IMR-90 (cell line): Measurements from ENCODE around the gene B3GAT1. TPM values are rescaled to one million over a fixed set of nuclear protein-coding genes. Genes with fewer than 3 reads are reported as not detected.

Source experiments
- ATAC-seq: fragments of 200-7000 bp; cut with Tn5 transposase; 2 replicates; pipeline ENCODE4 v1.9.1; 2020; ENCODE audit warnings: low read depth, mild to moderate bottlenecking, moderate library complexity
- BruUV-seq: library from RNA; stranded (reverse); fragments of 400-500 nt; replicated peaks from 2 replicates; lab custom pipeline; 2021; lab: Mats Ljungman, UMichigan
- CTCF ChIA-PET: fragments of 300-600 bp; formaldehyde crosslinking; extraction: SDS; loops from one replicate; lab custom pipeline; 2021; ENCODE audit warnings: antibody characterized with exemption; lab: Yijun Ruan, JAX
- POLR2A ChIA-PET: fragments of 300-600 bp; sonication (Branson Sonifier 250); formaldehyde crosslinking; loops from one replicate; lab custom pipeline; 2022; ENCODE audit warnings: antibody characterized with exemption; ENCODE audit not compliant: unreplicated experiment; lab: Charles Lee
- DNase-seq: peaks from one replicate; pipeline ENCODE4 v3.0.0; 2013
- H2AFZ ChIP-seq: replicated peaks from 2 replicates; pipeline ENCODE3; 2013; ENCODE audit warnings: low read length, mild to moderate bottlenecking; ENCODE audit not compliant: poor library complexity
- H2AK5ac ChIP-seq: 2 replicates; pipeline ENCODE4 v1.6.1; 2013; ENCODE audit warnings: low read depth, low read length, inconsistent platforms
- H2AK9ac ChIP-seq: replicated peaks from 2 replicates; pipeline ENCODE3; 2013; ENCODE audit warnings: mild to moderate bottlenecking, low read depth, low read length, moderate library complexity; ENCODE audit not compliant: poor library complexity
- H2BK120ac ChIP-seq: 2 replicates; pipeline ENCODE4 v1.6.1; 2013; ENCODE audit warnings: low read depth, low read length, inconsistent platforms
- H2BK15ac ChIP-seq: 3 replicates; pipeline ENCODE4 v1.6.1; 2013; ENCODE audit warnings: low read depth, low read length, inconsistent platforms
- H2BK20ac ChIP-seq: 2 replicates; pipeline ENCODE4 v1.6.1; 2013; ENCODE audit warnings: low read depth, mild to moderate bottlenecking, inconsistent platforms, low read length, moderate library complexity
- H2BK5ac ChIP-seq: 2 replicates; pipeline ENCODE4 v1.6.1; 2013; ENCODE audit warnings: mild to moderate bottlenecking, low read depth, low read length, inconsistent platforms; ENCODE audit not compliant: poor library complexity, severe bottlenecking
- H3K14ac ChIP-seq: replicated peaks from 2 replicates; pipeline ENCODE4 v1.6.1; 2013; ENCODE audit warnings: low read depth, low read length, inconsistent platforms
- H3K18ac ChIP-seq: 2 replicates; pipeline ENCODE4 v1.6.1; 2013; ENCODE audit warnings: low read depth, low read length, control low read depth
- H3K23ac ChIP-seq: 2 replicates; pipeline ENCODE4 v1.6.1; 2013; ENCODE audit warnings: low read depth, low read length, inconsistent platforms
- H3K27ac ChIP-seq: 2 replicates; pipeline ENCODE4 v1.5.1; 2013; ENCODE audit warnings: mild to moderate bottlenecking, control low read depth, low read length; ENCODE audit not compliant: insufficient read depth
- H3K27me3 ChIP-seq: 2 replicates; pipeline ENCODE4 v1.6.1; 2013; ENCODE audit warnings: low read length; ENCODE audit not compliant: control insufficient read depth, insufficient read depth
- H3K36me3 ChIP-seq: 2 replicates; pipeline ENCODE4 v1.6.1; 2013; ENCODE audit warnings: low read length, mixed read lengths; ENCODE audit not compliant: control insufficient read depth, insufficient read depth
- H3K4ac ChIP-seq: 2 replicates; pipeline ENCODE4 v1.6.1; 2013; ENCODE audit warnings: low read depth, low read length, inconsistent platforms
- H3K4me1 ChIP-seq: 2 replicates; pipeline ENCODE4 v1.6.1; 2013; ENCODE audit warnings: low read length, mixed read lengths; ENCODE audit not compliant: control insufficient read depth, insufficient read depth
- H3K4me2 ChIP-seq: 2 replicates; pipeline ENCODE4 v1.6.1; 2013; ENCODE audit warnings: low read depth, mild to moderate bottlenecking, control low read depth, low read length, moderate library complexity
- H3K4me3 ChIP-seq: 2 replicates; pipeline ENCODE4 v1.5.1; 2013; ENCODE audit warnings: low read depth, mild to moderate bottlenecking, control low read depth, low read length, moderate library complexity; ENCODE audit not compliant: insufficient read depth
- H3K56ac ChIP-seq: 2 replicates; pipeline ENCODE4 v1.6.1; 2013; ENCODE audit warnings: low read length, inconsistent platforms; ENCODE audit not compliant: insufficient read depth; ENCODE audit errors: extremely low read depth
- H3K79me1 ChIP-seq, 2 experiments: 2 replicates each; pipeline ENCODE4 v1.6.1; 2013; ENCODE audit warnings: low read length in 2 of 2, inconsistent platforms in 1 of 2, low read depth in 1 of 2
- H3K9ac ChIP-seq: 2 replicates; pipeline ENCODE4 v1.6.1; 2013; ENCODE audit warnings: low read depth, low read length, control low read depth
- H3K9me1 ChIP-seq: 2 replicates; pipeline ENCODE4 v1.6.1; 2013; ENCODE audit warnings: low read length, inconsistent platforms; ENCODE audit not compliant: insufficient read depth
- H3K9me3 ChIP-seq: 2 replicates; pipeline ENCODE4 v1.6.1; 2013; ENCODE audit warnings: low read length; ENCODE audit not compliant: control insufficient read depth, insufficient read depth
- H4K20me1 ChIP-seq: 2 replicates; pipeline ENCODE4 v1.6.1; 2013; ENCODE audit warnings: low read length, inconsistent platforms; ENCODE audit not compliant: insufficient read depth
- H4K5ac ChIP-seq: 2 replicates; pipeline ENCODE4 v1.6.1; 2013; ENCODE audit warnings: mild to moderate bottlenecking, low read depth, low read length, control low read depth
- H4K8ac ChIP-seq, 2 experiments: 2 replicates each; pipeline ENCODE4 v1.6.1; 2013; ENCODE audit warnings: low read depth in 2 of 2, low read length in 2 of 2, control low read depth in 1 of 2, inconsistent platforms in 1 of 2
- H4K91ac ChIP-seq: 2 replicates; pipeline ENCODE4 v1.6.1; 2013; ENCODE audit warnings: low read depth, low read length, inconsistent platforms; ENCODE audit not compliant: insufficient read depth
- ELK1 ChIP-seq: fragments of 150-350 bp; IDR thresholded peaks from 2 replicates; pipeline ENCODE4 v1.6.1; 2016; ENCODE audit warnings: low read depth, mild to moderate bottlenecking, low read length, moderate library complexity, borderline replicate concordance
- RCOR1 ChIP-seq: IDR thresholded peaks from 2 replicates; pipeline ENCODE4 v1.6.1; 2012; ENCODE audit warnings: mild to moderate bottlenecking, low read length, improper control_type of control experiment; ENCODE audit not compliant: insufficient replicate concordance
- WGBS, 2 experiments: methylation state at CpG; one replicate each; pipeline versions ENCODE4 v1.1.5 to v1.1.7; 2013; ENCODE audit warnings: missing lambda C conversion rate in 2 of 2; ENCODE audit not compliant: insufficient read length in 1 of 2; ENCODE audit errors: extremely low coverage in 2 of 2; 5-methylcytosine and 5-hydroxymethylcytosine counted together
- dilution Hi-C: fragments of 300-500 bp; cut with HindIII; formaldehyde crosslinking; loops from one replicate; pipeline ENCODE4 v1.14.3; 2018; ENCODE audit warnings: low sequenced_read_pairs; ENCODE audit not compliant: unreplicated experiment
- in situ Hi-C: fragments of 300-500 bp; cut with MboI; formaldehyde crosslinking; loops from 3 replicates; pipeline ENCODE4 v1.14.3; 2019; ENCODE audit warnings: low sequenced_read_pairs, inconsistent platforms, mixed read lengths
- intact Hi-C: fragments of 100-400 bp; cut with micrococcal nuclease; formaldehyde crosslinking; loops from 2 replicates; pipeline ENCODE4 v1.10.0; 2022
- polyA plus RNA-seq, 3 experiments: library from polyadenylated mRNA; depleted of rRNA; stranded (reverse); fragments of >200 nt; gene quantifications; 2 replicates each; pipeline ENCODE4 v1.2.3, GENCODE V29; 2012; ENCODE audit warnings: low replicate concordance in 1 of 3
- total RNA-seq: library from RNA; depleted of rRNA; stranded (reverse); fragments of >200 nt; gene quantifications from 2 replicates; pipeline ENCODE4 v1.2.3, GENCODE V29; 2012

B3GAT1 gene
- total and polyA plus RNA-seq, 2 of the 4 experiments (the other 2 are of a cell fraction), result not detected

GRCh38 chr11:134389464-134390180 is 22.4 kb downstream of the B3GAT1 start:
- Histone ChIP-seq H3K27ac (no peak overlapping the region), H2BK120ac (no peak overlapping the region), H4K20me1 (no peaks in the 10 kb centered on the region), H3K4me3 (no peak overlapping the region), H2AK5ac (no peak overlapping the region), H4K8ac (no peak overlapping the region), H2BK20ac (no peak overlapping the region), H3K36me3 (no peaks in the 10 kb centered on the region), H3K23ac (no peak overlapping the region), H4K91ac (no peak overlapping the region), H2BK15ac (no peak overlapping the region), H3K9me3 (peaks cover 39% of the 10 kb centered on the region), H3K4ac (no peak overlapping the region), H3K4me2 (no peak overlapping the region), H2AK9ac (no peak overlapping the region), H3K4me1 (no peaks in the 10 kb centered on the region), H2BK5ac (no peak overlapping the region), H3K79me1 (no peaks in the 10 kb centered on the region), H3K56ac (no peak overlapping the region), H2AFZ (peak overlapping the region; percentile 43), H3K27me3 (no peaks in the 10 kb centered on the region), H3K18ac (no peak overlapping the region), H4K5ac (no peak overlapping the region), H3K9ac (no peak overlapping the region), H3K14ac (no peak overlapping the region), H3K9me1 (no peaks in the 10 kb centered on the region)
- POLR2A ChIA-PET, result no interaction called here
- TF ChIP-seq RCOR1, result no peak
- TF ChIP-seq ELK1, result no peak
- BruUV-seq, result no TSS peak
- intact Hi-C loops, result no loop called here
- CTCF ChIA-PET, result no interaction called here
- WGBS, 2 experiments, result 67% methylated on average over 5 of the region's 25 CpGs; no CpG with 5 or more reads in 1 of the 2 experiments
- in situ Hi-C loops, result no loop called here
- DNase-seq, result no peak
- ATAC-seq, result no peak
- dilution Hi-C loops, result no loop called here
